ENCODE results near the gene ROR2.

Gene ROR2

DNA sequence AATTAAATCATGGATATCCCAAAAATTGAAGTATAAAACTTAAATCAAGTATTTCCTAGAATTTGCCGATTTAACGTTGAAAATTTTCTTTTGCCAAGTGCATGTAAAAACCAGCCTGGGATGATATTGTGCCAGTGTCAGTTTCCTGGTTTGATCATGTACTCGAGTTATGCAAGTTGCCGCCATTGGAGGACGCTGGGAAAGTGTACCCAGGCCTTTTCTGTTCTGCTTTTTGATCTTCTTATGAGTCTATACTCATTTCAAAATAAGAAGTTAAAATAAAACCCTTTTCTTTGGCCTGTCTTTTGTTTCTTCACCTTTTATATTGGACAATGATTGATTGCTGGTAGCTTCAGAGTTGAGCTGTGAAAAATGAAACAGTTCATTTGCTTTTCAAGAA, 433.3 kb downstream of the ROR2 start:
- no peak for DNase-seq (ENCODE audit: low read depth)

DNA sequence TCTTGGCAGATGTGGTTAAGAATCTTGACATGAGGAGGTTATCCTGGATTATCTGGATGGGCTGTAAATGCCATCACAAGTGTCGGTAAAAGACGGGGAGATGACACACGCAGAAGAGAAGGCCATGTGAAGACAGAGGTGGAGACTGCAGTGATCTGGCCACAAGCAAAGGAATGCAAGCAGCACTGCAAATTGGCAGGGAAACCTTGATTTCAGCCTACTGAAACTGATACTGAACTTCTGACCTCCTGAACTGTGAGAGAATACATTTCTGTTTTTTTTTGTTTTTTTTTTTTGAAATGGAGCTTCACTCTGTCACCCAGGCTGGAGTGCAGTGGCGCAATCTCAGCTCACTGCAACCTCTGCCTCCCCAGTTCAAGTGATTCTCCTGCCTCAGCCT, 433.9 kb downstream of the ROR2 start:
- no peak for DNase-seq (ENCODE audit: low read depth)

DNA sequence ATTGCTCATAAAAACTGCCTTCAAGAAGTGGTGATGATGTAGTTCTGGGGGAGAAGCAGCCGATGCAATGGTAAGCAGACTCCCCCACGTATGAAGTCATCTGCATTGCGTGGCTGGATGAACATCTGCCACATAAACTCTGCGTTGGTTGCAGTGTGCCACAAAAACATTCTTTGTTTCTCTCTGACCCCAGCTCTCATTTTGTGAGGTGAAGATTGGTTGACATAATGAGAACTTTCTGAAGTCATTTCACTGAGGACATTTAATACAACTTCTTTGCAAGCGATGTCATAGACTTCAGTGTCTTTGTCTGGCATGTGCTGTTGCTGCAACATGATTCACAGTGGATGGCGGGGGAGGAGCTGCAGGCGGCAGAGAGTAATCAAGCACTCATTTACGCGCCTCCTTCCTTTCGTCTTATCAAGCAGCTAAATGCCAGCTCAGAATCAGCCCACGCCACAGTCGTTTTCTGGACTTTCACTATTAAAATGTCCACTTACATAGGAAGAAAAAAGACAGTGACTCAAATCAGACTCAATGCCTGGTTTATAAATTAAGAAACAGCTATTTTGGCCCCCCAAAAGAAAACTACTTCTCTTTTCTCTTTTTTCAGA, 434.8 kb downstream of the ROR2 start:
- DNase-seq (ENCODE audit: low read depth): peak; percentile 61

Measured in iris pigment epithelial cell (primary cell).